HG03432 (cell line): ENCODE results near the gene KCNIP4.
A peak's percentile ranks its signal among the peaks of the same experiment; 100 is the strongest.
"Not testable (repeated sequence)": the region's sequence is repeated elsewhere in the genome, so short reads cannot be mapped to it uniquely, and the experiment has no call there.

Source experiments
- ATAC-seq: cut with Tn5 transposase; IDR thresholded peaks from one replicate; pipeline ENCODE4 v1.9.1; 2021; ENCODE audit warnings: mild to moderate bottlenecking, moderate library complexity; ENCODE audit not compliant: unreplicated experiment

The KCNIP4 gene

DNA sequence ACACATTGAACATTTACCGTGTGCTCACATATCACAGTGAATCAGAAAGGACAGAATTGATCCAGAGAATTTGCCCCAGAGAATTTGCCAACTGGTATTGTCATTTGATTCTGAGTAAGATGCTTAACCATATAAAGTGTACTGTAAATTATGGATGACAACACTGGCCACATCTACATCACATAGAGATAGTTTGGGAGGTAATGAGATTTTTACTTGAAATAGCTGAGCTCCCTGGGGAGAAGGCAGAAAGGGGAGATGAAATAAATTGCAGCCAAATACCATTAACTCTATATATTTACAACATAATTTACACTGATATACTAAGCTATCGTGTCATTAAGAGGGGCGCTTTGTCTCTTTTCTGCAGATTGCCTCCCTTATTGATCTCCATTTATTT lies 564.0 kb downstream of the KCNIP4 start:
- ATAC-seq = no peak

DNA sequence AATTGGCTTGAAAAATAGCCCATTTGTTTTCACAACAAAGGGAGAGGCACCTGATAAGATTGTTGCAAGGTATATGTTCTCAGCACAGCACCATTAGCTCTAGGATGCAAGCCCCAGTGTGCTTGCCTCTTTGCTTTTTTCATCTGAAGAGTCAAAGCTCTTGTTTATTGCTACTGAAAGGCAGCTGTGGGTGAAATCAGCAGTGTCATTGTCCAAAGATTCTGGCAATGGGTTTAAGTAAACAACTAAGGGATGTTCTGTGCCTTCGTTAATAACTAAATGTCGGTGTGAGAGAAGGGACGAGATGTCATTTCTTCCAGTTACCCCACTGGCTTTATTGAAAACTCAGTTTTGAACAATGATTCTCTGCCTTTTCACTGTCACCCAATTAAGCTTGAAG lies 567.7 kb downstream of the KCNIP4 start:
- ATAC-seq = no peak

DNA sequence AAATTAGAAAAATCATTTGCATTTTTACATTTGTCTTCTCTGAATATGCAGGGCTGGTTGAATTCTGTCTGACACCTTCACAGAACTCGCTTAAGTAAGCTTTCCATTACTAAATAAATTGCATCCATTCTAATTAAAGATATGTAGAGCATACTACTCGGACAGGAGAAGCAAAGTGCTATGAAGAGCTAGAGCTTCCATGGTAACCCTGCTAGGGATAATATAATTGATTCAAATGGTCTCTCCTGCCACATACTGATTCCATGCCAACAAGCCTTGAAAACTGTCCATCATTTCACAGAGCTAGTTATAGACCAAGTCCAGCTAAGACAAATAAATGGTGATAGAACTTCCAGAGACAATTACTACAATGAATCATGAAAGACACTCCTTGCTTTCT lies 571.5 kb downstream of the KCNIP4 start:
- ATAC-seq = no peak

DNA sequence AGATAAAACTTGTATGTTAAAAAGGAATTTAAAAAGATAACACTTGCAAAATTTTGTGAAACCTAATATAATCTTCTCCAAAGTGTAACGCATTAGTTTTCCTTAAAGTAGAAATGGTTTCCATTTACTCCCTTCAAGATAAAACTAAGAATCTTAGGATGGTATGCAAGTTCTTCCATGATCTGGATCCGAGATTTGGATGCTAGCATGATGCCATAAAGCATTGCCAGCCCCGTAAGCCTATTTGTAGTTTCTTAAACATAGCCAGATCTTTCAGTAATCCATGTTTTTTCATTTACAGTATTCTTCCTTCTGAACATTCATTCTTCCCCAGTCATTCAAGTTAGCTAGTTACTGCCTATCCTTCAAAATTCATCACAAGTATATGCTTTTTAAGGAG lies 572.4 kb downstream of the KCNIP4 start:
- ATAC-seq = no peak

DNA sequence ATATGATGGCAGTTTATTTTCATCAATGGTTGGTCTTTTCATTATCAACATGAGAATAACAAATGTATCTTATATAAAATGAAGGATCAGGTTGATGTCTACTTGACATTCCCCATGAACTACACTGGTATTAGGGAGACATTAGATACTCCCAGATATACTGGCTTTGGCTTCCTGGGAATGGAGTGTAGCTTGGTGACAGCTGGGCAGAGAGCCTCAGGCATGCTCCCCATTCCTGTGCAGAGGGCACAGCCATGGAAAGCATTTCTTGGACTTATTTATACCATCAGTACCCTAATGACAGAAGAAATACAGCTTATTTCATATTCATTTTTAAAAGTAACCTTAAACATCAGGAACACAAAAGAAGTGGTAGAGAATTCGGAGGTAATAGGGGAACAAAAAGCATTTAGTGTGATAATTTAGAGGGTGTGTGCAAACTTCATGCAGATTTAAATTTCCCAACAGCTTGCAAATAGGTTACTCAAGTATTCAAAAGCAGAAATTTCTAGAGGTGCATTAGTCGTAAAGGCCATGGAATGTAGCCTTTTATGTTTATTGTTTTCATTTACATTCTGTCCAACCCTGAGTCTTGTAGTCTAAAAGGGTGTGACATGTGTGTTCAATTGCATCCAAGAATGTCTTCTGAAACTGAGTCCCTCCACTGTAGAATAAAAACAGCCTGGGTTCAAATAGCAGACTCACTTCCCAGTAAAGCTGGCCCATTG lies 573.8 kb downstream of the KCNIP4 start:
- no peak for ATAC-seq

DNA sequence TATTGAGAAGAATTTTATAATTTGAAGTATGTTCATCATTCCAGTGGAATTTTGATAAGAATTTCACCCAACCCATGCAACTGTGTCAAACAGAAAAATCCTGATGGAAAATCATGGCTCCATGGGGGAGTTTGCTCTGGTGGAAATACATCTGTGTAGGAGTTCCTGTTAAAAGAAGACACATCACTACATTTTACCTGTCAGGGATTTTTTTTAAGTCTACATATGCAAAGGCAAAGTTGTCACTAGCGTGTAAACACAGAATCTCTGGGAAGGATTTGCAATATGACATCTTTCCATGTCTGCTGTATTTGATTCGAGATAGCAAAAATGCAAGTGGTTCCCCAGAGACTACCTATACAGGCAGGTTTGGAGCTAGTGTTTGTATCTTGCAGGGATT lies 581.0 kb downstream of the KCNIP4 start:
- ATAC-seq = no peak

DNA sequence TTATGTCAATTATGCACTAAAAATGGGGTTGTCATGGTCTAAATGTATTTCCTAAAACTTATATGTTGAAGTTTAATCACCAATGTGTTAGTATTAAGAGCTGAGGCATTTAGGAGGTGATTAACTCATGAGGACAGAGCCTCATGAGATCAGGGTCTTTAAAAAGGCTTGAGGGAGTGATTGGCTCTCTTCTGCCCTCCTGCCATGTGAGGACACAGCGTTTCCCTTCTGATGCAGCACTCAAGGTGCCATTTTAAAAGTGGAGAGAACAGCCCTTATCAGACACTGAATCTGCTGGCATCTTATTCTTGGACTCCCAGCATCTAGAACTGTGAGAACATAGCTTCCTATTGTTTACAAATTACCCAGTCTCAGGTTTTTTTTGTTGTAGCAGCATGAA lies 581.7 kb downstream of the KCNIP4 start:
- no peak for ATAC-seq

DNA sequence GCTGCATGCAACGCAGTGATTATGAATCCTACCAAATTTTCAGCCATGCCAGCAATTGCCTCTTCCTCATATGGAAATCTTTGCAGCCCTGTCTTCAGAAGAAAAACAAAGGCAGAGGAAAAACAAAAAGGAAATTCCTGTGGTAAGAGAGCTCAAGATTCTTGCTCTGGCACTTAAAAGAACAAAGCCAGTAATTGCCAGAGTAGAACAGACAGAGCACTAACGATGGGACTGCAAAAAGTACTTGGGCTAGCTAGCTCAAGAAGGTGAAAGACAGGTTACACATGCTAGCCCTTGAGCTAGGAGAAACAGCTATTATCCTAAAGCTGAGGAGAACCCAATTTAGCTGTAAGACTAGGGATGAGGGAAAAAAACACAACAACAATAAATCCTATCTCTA lies 582.3 kb downstream of the KCNIP4 start:
- ATAC-seq = no peak

DNA sequence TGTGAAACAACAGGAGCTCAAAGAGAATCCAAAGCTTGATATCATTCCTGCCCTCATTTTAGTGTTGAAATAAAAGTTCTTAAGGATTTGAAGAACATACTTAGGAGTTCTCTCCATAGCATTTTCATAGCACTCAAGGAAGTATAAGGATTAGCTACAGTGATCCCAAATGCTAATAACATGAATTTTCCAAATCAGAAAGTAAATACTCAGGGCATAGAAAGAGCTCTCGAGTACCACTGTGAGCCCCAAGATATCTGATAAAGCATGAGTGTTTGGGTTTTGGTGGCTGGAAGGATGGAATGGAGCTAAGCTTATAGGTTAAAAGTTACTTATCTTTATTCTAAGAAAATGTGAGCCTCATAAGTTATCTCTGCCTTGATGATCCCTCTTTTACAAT lies 584.9 kb downstream of the KCNIP4 start:
- ATAC-seq = no peak

DNA sequence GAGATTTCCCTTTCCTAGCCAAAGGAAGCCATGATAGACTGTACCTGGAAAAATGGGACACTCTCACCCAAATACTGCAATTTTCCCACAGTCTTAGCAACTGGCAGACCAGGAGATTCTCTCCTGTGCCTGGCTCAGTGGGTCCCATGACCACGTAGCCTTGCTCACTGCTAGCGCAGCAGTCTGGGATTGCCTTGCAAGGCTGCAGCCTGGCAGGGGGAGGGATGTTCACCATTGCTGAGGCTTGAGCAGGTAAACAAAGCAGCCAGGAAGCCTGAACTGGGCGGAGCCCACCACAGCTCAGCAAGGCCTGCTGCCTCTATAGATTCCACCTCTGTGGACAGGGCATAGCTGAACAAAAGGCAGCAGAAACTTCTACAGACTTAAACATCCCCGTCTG lies 596.2 kb downstream of the KCNIP4 start:
- ATAC-seq = not testable (repeated sequence)

DNA sequence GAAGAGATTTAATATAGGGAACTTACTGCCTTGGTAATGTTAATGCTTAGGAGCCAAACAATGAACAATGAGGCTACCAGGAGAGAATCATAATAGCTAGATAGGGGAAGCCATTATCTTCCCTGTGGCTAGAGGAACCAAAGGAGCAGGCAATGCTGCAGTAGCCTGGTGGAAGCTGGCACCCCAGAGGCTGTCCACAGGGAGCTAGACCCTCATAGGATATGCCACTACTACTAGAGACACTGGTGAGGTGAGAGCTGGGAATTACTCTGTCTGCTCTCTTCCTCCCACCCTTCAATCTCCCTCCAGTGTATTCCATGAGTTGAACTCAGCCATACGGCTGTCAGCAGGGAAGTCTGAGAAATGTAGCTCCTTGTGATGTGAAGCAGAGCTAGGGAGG lies 601.4 kb downstream of the KCNIP4 start:
- no peak for ATAC-seq

DNA sequence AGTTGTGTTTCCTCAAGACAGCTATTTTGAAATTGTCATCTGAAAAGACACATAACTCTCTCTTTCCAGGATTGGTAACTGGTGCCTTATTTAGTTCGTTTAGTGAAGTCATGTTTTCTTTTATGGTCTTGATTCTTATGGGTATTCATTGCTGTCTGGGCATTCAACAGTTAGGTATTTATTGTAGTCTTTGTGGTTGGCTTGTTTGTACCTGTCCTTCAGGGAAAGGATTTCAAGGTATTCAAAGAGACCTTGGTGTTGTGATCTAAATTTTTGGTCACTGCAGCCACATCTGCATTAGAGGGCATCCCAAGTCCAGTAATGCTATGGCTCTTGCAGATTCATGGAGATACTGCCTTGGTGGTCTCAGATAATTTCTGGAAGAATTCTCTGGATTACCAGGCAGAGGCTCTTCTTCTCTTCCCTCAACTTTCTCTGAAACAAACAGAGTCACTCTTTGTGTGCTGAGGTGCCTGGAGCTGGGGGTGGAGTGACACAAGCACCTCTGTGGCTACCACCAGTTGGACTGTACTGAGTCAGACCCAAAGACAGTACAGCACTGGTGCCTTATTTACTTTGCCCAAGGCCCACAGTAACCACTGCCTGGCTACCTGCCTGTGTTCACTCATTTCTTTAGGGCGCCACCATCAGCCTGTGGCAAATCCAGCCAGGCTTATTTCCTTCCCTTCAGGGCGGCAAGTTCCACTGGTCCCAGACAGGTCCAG lies 620.4 kb downstream of the KCNIP4 start:
- no peak for ATAC-seq

DNA sequence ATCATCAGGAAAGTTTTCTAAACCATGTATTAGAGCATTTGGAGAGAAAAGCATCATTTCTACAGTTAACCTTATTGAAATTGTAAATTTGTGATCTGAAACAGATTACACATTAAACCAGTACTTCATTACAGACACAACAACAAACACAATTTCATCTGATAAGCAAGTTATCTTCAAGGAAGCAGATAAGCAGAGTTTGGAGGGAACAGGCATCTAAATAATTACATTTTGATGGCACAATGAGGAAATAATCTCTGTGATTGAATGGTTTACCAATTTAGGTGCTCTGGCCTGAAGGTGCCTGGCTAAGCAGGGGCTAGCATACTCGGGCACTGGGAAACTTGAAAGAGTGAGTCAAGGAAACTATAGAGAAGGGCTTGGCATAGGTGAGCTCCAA lies 628.5 kb downstream of the KCNIP4 start:
- no peak for ATAC-seq

DNA sequence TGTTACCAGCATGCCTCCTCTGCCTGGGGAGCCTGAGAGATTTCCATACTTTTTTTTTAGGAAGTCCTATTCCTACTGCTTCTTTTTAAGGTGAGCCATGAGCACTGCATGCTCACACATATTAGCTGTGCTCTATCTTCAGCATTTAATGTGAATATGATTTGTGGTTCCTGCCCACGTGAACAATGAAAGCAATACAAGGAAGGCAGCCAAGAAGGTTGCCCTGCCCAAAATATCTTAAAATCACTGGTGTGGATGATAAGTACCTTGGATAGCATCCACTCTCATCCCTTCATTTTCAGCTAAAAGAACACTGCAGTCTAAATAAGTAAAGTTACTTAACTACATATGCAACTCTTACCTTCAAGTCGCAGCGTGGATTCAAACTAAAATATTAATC lies 640.9 kb downstream of the KCNIP4 start:
- no peak for ATAC-seq

DNA sequence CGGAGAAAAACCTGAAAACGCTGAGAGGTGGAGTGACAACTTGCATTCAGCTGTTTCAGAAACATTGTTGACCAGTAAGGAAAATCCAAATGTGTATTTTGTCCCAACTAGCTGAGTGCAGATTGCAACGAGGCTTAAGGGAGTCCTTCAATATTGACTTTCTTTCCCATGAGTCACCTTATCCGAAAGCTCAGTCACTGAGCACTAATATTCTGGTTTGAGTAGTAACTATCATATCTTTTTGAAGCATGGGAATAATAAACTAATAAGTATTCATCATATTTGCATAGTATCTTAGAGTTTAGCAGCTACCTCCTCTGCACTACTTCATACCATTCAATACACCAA lies 644.1 kb downstream of the KCNIP4 start:
- no peak for ATAC-seq

DNA sequence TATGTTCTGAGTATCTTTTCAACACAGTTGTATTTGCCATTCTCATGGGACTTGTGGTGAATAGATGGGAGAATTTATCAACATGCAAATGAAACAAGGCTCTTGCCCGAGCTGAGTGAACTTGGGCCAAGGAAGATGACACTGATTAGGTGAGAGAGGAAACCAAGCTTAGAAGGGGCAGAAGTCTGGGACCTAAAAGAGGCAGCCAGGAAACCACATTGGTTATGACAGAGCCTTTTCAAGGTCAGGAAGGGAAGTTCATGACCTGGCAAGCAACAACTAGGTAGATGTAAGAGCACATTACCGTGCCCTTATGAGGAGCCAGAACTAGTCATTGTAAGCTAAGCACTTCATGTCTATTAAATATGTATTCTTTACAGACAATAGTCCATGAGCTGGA lies 658.0 kb downstream of the KCNIP4 start:
- ATAC-seq = peak; percentile 96

DNA sequence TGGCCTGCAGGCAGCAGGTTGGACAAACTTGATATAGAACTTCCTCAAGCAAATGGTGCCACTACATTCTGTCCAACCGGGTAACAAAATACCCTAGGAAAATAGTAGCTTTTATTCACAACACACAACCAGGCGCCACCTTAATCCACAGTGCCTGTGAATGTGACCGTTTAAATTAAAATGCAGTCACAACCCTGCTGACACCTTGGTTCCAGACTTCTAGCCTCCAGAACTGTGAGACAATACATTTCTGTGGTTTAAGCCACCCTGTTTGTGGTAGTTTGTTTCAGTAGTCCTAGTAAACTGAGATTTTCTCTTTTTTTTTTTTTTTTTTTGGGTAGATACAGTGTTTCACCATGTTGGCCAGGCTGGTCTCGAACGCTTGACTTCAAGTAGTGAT lies 672.5 kb downstream of the KCNIP4 start:
- ATAC-seq = no peak

DNA sequence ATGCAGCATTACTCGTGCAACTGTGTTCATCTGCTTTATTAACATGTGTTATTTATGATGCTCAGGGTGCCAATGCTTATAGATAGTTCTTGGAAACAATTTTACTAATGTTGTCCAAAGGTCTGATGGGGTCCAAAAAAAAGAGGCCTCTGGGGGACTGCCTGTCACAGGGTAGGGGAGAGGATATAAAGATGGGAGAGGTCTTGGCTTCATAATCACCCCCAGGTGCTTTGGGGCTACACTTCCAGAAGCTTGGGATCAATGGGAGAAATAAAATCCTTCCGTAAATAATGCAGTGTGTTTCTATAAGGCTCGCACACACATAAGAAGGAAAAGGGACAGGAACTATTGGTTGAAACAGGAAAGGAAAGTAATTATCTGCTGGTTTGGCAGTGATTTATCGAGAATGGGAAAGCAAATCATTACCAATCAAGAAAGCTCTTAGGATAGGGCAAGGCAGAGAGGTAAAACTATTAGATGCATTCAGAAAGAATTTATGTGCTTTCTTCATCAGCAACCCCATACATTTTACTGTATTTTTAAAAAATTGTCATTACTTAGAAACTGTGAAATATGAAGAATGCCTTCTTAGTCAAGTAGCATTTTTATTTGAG lies 677.0 kb downstream of the KCNIP4 start:
- no peak for ATAC-seq

DNA sequence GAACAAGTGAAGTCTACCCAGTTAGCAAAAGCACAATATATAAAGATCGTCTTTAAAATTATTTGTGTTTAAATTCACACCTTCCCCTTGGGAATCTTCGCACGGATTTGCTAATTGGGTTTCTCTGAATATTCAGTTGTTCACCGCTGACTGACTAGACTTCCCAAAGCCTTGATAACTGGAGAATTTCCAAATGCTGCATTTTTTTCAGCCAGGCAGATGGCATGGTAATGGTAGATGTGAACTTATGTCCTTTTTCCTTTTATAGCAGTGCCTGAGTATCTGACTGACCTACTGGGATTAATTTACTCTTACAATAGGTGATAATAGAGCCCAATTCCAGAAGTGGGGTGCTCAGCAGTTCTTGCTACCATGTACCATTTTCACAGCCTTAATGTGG lies 700.2 kb downstream of the KCNIP4 start:
- ATAC-seq = no peak

DNA sequence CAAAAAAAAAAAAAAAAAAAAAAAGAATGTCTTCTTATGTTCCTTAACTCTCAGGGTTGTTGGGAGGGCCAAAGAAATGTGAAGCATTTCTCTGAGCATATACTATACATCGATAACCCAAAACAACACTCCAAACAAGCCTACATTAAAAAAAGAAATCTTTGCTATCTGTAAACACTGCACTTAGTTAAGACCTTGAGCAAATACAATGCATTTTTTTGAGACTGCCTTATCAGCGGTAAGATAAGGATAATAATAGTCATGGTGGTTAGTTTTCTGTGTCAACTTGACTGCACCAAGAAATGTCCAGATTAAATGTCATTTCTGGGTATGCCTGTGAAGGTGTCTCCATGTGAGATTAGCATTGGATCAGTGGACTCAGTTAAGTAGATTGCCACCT lies 706.4 kb downstream of the KCNIP4 start:
- no peak for ATAC-seq

DNA sequence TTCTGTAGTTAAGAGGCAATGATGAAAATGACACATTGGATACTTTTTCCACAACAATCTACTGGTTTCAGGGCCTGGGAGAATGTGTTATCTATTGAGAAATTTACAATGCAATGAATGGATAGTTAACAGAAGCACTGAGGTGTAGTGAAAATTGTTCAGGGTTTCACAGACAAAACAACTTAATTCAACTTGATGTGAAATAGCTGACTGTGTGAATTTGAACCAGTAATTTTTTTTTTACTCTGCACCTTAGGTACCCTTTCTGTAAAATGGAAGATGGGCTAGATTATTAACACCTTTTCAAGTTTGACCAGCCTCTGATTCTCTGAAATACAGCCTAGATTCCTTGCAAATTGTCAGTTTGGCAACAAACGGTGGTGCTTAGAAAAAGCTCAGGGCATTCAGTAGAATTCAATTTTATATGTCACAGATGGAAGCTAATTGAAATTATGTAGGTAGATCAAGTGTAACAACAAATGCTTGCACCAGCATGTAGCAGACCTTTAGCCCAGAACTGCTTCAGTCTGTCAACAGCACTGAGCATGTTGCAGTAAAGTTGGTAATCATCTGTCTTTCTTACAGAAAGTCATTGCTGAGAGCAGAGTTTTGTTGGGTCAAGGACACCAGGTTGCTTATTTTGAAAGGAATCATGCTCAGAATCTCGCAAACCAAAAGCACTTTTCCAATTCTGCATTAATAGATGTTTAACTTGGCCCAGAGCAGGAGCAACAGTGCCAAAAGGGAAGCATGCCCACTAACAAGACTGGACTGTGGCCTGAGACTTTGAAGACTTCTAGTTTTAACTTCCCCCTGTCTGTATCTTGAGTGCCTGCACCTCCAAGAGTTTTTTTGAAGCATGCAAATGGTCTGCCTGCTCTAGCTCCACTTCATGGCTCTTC lies 721.7 kb downstream of the KCNIP4 start:
- no peak for ATAC-seq
